Limb (tissue), 2 donors: ENCODE data around the gene COMMD7.

Source experiments
- DNase-seq, 2 donors: peaks; one replicate each; pipeline ENCODE4 v3.0.0-alpha.2; 2016; ENCODE audit errors: extremely low spot score in 2 of 2

The COMMD7 gene

DNA sequence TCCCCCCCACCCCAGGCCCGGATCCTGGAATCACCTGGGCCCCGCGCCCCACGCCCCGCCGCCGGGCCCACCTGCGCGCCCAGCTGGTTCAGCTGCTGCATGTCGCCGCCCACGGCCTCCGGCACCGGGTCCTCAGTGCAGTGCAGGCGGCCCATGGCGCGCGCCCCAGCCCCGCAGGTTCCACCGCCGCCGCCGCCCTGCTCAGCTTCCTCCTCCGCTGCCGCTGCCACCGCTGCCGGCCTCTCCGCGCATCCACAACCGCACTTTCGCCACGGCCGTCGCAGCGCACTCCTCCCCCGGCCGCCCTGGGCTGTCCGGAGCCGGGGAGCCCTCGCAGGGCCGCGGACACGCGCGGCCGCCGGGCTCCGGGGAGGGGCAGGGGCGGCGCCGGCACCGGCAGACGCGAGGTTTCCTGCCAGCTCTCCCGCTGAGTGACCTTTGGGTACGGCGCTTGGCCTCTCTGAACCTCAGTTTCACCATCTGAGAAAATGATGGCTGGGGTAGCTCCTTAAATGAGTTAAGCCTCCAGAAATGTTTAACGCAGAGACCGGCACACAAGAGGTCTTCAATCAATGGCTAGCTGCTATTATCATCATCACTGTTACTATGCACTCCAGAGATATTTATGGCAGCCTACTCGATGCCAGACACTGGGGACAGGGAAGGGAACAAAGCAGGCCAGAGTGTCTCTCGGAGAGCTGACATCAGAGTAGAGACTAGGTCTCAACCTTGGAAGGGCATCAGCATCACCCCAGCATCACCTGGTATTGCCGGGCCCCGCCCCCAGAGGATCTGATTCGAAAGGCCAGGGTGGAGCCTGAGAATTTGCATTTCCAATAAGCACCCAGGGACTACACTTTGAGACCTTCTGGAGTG, at the start of gene COMMD7:
Gene COMMD7 (minus strand): TSS at position 231 of the 876 bp plus-strand sequence. CDS start 76 bp downstream, at position 155.
- DNase-seq, result peak in 1 of 2 donors; percentile 82

DNA sequence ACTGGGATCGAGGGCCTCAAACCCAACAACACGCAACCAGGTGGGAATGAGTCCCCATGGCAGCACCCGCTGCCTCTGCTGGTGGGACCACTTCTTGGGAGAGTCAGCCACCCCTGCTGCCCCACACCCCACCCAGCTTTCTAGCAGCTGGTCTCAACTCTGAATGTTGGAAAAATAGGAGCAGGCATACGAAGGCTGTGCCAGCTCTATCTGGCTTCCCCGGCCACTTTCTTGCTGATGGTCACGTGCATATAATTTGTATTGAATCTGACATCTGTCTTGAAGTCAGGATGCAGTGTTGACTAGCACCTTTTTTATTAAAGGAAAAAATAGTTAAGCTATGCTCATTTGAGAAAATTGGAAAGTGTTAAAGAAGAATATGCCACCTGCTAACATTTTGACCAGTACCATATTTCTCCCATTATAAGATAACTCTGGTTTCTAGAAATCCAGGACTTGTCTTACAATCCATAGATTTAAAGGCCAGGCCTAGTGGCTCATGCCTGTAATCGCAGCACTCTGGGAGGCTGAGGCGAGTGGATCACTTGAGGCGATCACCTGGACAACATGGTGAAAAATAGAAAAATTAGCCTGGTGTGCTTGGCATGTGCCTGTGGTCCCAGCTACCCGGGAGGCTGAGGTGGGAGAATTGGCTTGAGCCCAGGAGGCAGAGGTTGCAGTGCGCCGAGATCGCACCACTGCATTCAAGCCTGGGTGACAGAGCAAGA, 49.6 kb upstream of the COMMD7 start:
- DNase-seq, result peak in 1 of 2 donors; percentile 13

DNA sequence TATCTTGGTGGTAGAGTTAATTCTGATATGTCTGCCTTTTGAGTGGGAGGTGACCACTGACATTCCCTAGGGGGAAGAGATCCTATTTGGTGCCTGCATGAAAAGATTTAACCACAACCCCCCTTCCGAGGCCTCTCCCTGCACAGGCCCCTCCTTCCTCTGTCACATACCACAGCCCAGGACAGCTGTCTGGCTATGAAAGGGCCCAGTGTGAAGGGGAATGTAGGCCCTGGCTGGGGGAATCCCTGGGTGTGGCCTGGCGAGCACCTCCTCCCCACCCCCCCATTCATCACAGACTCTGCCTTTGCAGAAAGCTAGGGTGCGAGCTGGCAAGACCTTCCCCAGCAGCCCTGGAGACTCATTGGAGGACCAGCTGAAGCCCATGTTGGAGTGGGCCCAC, 49.0 kb upstream of the COMMD7 start:
- peak; percentile 62 to 78 for DNase-seq

DNA sequence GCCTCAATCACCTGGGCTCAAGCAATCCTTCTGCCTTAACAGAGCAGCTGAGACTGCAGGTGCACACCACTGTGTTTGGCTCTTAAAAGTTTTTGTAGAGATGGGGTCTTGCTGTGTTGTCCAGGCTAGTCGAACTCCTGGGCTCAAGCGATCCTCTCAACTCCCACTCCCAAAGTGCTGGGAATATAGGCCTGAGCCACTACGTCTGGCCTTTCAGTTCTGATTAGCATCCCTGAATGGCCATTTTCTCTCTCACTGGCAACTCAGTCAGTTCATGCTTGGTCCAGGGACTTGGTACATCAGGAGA, 47.4 kb upstream of the COMMD7 start:
- DNase-seq, result no peak

DNA sequence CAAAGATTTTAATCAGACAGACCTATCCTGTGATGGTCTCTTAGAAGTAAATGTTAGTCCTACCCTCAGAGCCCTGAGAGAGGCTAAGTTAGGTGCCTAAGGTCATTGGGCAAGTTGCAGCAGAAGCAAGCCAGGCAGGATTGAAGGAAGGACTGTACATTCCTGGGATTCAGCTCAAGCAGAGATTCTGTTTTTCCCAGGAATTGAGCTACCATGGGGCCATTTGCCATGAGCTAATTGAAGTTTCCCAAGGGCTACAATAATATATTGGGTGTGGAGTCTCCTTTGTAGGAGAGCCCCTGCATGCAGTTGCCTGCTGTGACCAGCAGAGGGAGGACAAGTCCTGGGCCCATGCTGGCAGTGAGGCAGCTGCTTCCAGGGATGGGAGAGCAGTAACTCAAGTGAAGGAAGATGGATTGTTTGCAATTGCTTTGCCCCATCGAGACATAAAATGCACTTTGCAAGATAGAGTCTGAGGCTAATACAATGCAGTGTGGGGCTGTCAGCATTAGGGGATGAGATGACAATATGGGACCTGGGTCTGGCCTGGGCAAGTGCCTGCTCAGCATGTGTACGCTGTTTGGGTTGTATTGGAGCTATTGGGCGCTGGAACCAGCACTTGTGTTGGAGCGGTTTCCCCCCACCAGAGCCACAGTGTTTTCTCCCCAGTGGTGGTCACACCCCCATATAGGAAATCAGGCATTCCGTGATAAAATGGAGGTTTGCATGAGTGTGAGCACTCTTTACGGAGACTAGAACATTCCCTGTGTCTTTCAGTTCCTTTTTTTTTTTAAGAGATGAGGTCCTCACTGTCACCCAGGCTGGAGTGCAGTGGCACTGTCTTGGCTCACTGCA, 46.9 kb upstream of the COMMD7 start:
- peak; percentile 81 to 82 for DNase-seq

DNA sequence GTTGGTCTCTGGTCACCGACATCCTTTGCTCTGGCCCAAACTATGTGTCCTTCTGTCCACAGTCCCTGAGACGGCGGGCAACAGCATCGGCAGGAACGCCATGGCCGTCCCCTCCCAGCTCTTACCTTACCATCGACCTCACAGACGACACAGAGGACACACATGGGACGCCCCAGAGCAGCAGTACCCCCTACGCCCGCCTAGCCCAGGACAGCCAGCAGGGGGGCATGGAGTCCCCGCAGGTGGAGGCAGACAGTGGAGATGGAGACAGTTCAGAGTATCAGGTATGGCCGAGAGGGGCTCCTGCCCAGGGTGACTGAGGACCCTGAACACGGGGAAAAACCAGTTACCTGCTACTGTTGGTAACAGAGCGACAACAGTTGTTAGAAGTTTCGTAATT, 43.9 kb upstream of the COMMD7 start:
- DNase-seq, result no peak

DNA sequence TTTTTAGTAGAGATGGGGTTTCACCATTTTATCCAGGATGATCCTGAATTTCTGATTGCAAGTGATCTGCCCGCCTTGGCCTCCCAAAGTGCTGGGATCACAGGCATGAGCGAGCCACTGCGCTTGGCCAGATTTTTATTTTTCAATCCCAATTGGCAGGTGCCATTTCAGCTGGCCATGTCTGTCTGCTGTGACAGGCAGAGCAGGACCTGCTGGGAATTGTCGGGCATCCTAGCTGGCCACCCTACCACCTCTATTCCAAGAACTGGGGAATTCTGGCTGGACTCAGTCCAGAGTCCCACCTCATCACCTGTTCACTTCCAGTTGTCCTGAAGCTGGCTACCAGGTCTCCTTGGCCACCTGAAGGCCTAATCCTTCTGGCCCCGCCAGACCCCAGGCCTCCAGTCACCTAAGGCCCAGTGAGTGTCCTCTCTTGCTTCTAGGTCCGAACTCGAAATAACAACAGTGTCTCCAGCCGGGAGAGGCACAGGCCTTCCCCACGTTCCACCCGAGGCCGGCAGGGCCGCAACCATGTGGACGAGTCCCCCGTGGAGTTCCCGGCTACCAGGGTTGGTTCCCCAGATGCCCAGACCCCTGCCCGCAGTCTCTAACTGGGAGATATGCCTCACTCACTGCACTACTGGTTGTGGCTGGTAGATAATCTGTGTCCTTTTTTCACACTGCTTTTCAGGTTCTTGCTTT, 42.9 kb upstream of the COMMD7 start:
- DNase-seq, result no peak

DNA sequence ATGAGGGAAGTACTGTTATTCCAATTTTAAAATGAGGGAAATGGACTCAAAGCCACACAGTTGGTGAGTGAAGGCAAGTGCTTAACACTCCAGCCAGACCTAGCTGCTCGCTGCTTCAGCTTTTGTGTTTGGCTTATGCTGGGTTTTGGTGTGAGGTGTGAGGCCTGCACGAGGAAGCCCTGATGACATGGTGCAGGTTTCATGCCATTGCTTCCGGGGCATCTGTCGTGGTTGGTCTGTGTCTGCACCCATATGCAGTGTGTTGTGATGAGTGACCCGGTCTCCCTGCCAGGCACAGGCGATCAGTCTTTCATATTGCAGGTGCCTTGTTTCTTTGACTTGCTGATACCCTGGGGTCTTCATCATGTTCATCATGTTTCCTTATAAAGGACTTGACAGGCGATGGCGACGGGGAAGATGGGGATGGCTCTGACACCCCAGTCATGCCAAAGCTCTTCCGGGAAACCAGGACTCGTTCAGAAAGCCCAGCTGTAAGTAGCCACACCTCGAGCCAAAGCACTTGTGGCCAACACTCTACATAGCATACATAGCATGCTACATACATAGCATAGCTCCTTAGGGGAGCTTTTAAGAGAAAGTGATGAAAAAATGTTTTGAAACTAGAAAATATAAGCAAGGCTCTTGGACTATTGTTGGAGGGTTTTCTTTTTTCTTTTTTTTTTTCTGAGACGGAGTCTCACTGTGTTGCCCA, 41.3 kb upstream of the COMMD7 start:
- DNase-seq, result no peak

DNA sequence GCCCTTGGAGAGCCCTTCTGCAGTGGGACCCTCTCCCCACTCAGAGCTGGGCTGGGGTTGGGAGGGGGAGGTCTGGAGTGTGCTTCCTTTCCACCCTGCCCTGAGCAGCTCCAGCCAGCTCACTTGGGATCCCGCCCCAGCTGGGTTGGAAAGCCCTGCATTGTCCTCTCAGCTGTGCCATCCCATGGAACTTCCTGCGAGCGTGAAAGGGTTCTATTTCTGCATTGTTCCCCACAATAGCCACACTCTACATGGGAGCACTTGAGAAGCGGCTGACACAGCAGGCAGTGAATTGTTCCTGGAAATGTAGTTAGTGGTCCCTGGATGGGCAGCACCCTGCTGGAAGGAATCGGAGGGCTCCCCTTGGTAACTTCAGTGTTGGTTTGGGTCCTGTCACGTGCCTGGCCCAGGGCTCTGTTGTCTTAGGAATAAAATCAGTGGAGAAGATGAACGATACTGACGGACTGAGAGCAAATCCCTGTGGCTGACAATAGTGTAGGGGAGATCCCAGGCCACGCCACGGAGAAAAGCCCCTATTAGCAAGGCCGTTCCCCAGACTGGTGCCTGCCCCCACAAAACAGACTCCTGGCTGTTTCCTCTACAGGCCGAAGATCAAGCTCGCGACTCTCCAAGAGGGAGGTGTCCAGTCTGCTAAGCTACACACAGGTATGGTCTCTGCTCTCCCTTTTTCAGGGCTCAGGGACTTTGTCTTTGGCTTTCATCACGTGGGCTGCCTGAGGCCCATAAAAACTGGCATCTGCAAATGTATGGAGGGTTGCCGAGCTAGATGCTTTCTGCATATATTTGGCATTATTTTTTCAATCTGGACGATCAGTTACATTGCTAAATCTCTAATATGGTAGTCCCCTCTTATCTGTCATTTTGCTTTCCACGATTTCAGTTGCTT, 37.7 kb upstream of the COMMD7 start:
- DNase-seq, result peak in 1 of 2 donors; percentile 34

DNA sequence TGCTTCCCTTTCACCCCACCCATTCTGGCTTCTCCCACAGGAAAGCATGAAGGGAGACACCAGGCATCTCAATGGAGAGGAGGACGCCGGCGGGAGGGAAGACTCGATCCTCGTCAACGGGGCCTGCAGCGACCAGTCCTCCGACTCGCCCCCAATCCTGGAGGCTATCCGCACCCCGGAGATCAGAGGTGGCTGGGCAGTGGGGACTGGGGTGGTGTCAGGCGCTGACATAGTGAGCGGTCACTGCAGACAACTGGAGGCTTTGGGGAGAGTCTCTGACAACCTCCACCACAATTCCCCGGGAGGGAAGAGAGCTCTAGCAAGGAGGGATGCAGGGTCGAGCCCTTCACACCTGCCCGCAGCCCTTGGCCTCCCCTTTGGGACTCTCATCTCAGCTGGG, 37.0 kb upstream of the COMMD7 start:
- DNase-seq, result no peak

DNA sequence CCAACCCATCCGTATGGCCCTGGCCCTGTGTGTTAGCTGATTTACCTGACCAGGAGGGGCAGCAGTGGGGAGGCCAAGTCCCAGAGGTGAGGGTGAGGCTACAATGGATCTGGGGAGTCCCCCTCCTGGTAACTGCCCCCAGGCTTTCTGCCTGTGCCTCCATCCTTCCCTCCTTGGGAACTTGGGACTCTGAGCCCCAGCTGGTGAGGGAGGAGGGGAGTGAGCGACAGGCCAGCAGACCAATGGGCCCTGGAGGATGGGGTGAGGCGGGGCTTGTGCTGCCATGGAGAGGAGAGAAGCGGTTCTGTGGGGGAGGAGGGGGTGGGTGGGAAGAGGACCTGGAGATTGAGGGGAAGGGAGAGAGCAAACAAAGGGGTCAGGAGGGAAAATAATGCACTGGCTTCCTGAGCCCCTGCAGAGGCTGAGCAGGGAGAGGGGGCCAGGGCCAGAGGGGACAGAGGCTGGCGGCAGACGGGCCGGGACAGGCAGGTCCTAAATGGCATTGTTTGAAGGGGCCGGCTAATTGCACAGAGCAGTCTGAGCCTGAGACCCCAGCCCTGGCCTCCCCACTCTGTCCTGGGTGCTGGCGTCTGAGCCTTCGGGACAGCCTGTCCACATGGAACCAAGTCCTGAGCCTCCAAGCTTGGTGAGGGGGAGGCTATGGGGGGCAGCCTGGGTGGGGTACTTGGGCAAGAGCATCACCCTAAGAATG, 36.4 kb upstream of the COMMD7 start:
- peak in 1 of 2 donors; percentile 84 for DNase-seq

DNA sequence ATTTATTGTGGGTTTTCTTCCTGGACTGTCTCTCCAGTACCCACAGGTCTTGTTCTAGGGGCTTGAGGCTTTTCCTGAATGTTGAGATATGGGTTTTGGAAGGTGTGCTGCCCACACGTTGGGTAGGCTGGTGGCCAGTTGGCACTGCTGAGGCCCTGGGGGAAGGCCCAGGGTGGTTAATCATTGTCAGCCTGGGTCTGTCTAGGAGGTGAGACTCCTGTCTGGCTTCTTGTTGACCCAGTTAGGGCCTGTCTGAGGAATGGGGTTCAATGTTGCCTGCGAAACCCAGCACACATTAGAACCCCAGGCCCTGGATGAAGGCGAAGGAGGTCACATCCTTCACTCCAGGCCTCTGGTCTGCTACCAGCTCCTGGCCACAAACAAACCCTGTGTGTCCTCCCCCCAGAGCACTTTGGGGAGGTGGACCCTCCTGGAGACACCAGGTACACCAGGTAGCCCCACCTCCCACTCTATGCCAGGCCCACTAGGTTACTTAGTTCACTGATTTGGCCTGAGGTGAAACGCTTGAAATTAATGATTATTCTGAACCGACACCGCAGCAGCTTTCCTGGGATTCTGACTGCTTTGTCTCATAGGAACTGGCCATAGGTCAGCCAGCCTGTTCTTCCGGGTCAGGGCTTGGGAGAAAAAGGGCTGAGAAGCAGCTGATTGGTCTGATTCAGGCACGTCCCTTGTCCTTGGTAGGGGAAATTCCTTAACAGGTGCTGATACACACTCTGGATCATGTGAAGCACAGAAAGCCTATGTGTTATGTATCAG, 34.1 kb upstream of the COMMD7 start:
- no peak for DNase-seq

DNA sequence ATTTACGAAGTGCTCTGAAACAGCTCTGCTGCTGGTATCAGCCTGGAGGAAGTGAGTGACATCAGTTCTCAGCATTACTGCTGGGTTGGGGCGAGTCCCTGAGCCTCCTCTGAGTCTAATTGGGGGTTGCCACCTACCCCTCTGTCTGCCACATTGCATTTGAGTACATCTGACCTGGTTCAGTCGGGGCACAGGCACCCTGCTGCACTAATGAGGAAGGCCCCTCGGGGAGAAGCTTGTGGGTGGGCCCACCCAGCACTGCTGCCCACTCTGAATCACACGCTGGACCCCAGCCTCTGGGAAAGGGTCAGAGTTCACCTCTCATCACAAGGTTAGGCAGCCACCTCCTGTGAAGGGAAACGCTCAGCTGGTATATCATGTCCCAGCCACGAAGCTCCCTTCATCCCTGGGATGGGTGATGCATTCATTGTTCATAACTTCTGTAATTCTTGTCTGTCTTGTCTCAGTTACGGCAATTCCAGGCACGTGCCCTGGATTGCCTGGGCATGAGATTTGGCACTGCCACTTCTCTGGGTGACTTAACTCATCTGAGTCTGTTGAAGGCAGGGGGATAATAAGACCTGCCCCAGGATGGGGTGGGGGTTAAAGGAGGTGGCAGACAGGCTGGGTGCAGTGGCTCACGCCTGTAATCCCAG, 32.2 kb upstream of the COMMD7 start:
- DNase-seq, result no peak

DNA sequence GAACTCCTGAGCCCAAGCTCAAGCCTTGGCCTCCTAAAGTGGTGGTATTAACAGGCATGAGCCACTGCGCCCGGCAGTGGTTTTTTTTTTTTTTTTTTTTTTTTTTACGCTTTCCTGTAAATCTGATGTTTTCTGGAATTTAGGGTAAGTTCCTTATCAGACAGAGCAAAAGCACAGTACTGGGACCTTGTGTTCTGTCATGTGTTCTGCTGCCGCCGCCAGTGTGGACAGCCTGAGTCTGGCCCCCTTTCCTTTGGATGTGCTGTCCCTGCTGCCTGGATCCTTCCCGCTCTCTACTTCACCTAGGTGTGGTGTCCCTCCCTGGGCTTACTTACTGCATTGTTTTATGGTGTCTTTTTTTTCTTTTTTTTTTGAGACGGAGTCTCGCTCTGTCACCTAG, 30.6 kb upstream of the COMMD7 start:
- DNase-seq, result no peak

DNA sequence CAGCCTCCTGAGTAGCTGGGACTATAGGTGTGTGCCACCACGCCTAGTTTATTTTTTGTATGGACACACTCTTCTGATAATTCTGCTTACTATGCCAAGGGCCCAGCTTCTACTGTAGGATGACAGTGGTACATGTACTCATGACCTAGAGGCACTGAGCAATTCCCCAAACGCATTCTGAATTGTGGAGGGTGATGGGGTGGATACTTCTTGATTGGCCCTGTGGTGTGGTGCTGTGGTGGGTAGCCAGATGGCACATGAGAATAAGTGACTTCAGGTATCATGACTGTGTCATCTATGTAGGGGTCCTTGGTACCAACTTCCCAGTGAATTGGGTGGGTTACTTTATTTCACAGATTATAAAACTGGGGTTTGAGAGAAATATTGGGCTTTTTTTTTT, 30.0 kb upstream of the COMMD7 start:
- no peak for DNase-seq

DNA sequence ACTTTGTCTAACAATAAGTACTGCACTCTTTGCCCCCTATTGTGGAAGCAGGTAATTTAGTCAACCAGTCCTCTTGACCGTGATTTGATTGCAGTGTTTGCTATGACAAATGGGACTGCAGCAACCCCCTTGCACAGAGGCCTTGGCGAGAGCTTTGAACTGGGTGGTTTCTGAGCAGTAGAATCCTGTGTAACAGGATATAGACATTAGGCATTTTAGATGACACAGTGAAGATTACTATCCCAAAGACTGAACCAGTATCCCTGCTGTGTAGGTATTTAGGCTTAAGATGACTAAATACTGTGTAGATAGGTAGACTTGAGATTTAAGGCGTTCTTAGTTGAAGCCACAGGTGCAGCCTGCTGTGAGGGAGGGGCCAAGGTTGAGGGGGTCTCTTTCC, 28.8 kb upstream of the COMMD7 start:
- DNase-seq, result no peak

DNA sequence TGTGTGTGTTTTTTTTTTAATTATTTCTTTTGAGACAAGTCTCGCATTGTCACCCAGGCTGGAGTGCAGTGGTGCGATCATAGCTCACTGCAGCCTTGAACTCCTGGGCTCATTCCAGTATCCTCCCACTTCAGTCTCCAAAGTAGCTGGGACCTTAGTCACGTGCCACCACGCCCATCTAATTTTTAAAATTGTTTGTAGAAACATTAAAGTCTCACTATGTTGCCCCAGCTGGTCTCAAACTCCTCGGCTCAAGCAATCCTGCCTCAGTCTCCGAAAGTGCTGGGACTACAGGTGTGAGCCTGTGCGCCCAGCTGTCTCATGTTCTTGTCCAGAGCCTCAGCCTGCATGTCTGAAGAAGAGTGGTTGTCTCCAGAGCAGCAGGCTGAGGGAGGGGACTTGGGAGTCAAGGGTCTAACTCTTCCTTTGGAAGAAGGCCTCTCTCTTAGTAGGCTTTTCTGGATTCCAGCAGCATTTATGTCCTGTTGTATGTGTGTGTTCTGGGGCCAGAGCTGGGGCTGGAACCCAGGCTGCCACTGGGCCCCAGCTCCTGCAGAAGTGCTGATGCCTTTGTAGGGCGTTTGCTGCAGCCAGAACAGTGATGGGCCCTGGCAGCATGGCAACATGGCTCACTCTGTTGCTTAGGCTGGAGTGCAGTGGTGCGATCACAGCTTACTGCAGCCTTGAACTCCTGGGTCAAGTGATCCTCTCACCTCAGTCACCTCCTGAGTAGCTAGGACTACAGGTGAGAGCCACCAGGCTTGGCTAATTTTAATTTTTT, 24.3 kb upstream of the COMMD7 start:
- no peak for DNase-seq
